Gastrocnemius medialis (tissue), 4 donors: ENCODE measurements around the gene BCDIN3D. TPM values are rescaled to one million over a fixed set of nuclear protein-coding genes. Genes with fewer than 3 reads are reported as not detected.
"Not testable (repeated sequence)": the region's sequence is repeated elsewhere in the genome, so short reads cannot be mapped to it uniquely, and the experiment has no call there.

Source experiments
- ATAC-seq, 2 donors: fragments of 150-250 bp; one replicate each; pipeline ENCODE4 v1.9.1; 2016
- DNase-seq, 2 donors: peaks; one replicate each; pipeline ENCODE4 v3.0.0-alpha.2; 2019
- H3K27ac ChIP-seq, 4 donors: fragments of 200-600 bp; sonication (generic); 1 replicate in 1 of 4; 2 replicates in 3 of 4; pipeline ENCODE4 v1.5.1; 2016 to 2018; ENCODE audit warnings: mild to moderate bottlenecking in 2 of 4, moderate library complexity in 1 of 4
- H3K27me3 ChIP-seq, 3 donors: fragments of 200-600 bp; sonication (generic) in 2 of 3; 1 replicate in 1 of 3; 2 replicates in 2 of 3; pipeline versions ENCODE4 v1.5.1 to v1.6.0; 2016 to 2019; ENCODE audit warnings: mild to moderate bottlenecking in 1 of 3, moderate library complexity in 1 of 3
- H3K36me3 ChIP-seq, 2 donors: fragments of 200-600 bp; sonication (generic) in 1 of 2; one replicate each; pipeline ENCODE4 v1.5.1; 2017 to 2018
- H3K4me1 ChIP-seq, 2 donors: fragments of 200-600 bp; sonication (generic) in 1 of 2; one replicate each; pipeline ENCODE4 v1.5.1; 2016 to 2017; ENCODE audit warnings: mild to moderate bottlenecking in 2 of 2
- H3K4me3 ChIP-seq, 4 donors: fragments of 200-600 bp; sonication (generic) in 3 of 4; 1 replicate in 1 of 4; 2 replicates in 3 of 4; pipeline ENCODE4 v1.5.1; 2016 to 2019; ENCODE audit warnings: mild to moderate bottlenecking in 2 of 4
- H3K9me3 ChIP-seq, 3 donors: fragments of 200-600 bp; sonication (generic) in 2 of 3; 1 replicate in 1 of 3; 2 replicates in 2 of 3; pipeline ENCODE4 v1.5.1; 2016 to 2019
- CTCF ChIP-seq, 5 experiments: fragments of 450-650 bp in 3 of 5; fragments of 200-600 bp in 2 of 5; sonication (generic) in 2 of 5; IDR thresholded peaks in 4 of 5; conservative IDR thresholded peaks in 1 of 5; 1 replicate in 4 of 5; 2 replicates in 1 of 5; pipeline ENCODE4 v1.5.1; 2016 to 2019; ENCODE audit warnings: antibody characterized with exemption in 5 of 5, mild to moderate bottlenecking in 3 of 5, moderate library complexity in 3 of 5
- POLR2A ChIP-seq, 2 donors: fragments of 450-650 bp; IDR thresholded peaks; one replicate each; pipeline ENCODE4 v1.6.1; 2017; ENCODE audit warnings: antibody characterized with exemption in 2 of 2, mild to moderate bottlenecking in 2 of 2, moderate library complexity in 2 of 2
- in situ Hi-C, 4 donors: fragments of 200-750 bp; cut with MboI; loops; one replicate each; pipeline versions ENCODE4 v1.15.0 to v1.8.0; 2017; ENCODE audit warnings: low sequenced_read_pairs in 4 of 4
- intact Hi-C: fragments of 100-400 bp; cut with DNase I; formaldehyde crosslinking; loops from one replicate; pipeline ENCODE4 v1.15.1; 2023; ENCODE audit warnings: low total_unique reads
- total RNA-seq, 4 donors: library from RNA; depleted of rRNA; stranded (reverse); fragments of >200 nt; gene quantifications; one replicate each; pipeline versions ENCODE4 v1.1.0 to v1.2.3, GENCODE V29; 2016

The BCDIN3D gene
- total RNA-seq, 4 donors from 2014 or later, result 1.2 to 2.7 (median 2.3) TPM

DNA sequence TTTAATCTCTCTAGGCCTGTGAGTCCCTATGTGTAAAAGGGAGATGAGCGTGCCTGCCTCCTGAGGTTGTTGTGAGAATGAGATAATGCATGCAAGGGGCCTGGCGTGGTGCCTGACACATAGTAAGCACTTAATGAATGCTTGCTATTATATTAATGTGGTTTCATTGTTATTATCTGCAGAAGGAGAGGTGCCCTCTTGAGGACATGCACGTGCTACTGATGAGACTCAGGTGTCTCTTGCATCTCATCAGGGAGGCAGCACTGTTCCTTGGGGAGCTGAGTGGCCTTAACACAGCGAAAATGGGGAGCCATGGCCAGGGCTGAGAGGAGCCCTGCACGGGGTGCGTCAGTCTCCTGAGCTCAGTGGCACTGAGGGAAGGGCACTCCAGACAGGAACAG is 29.9 kb upstream of the BCDIN3D start:
- Histone ChIP-seq H3K36me3 (no peaks in the 10 kb centered on the region), H3K27ac (no peak overlapping the region), H3K27me3 (no peaks in the 10 kb centered on the region), H3K9me3 (no peaks in the 10 kb centered on the region), H3K4me1 (peaks cover 7 to 13% of the 10 kb centered on the region in 2 donors), H3K4me3 (no peak overlapping the region)
- intact Hi-C loops (no loop called here), in situ Hi-C loops (no loop called here)
- no peak for ATAC-seq
- no peak for DNase-seq
- TF ChIP-seq CTCF (IDR thresholded peaks at IDR 0.05 in 4 of 5, conservative IDR thresholded peaks at IDR 0.05 in 1 of 5), result no peak
- TF ChIP-seq POLR2A (IDR thresholded peaks at IDR 0.05), result no peak

- Histone ChIP-seq H3K4me3 (no peak overlapping the region), H3K36me3 (no peaks in the 10 kb centered on the region), H3K9me3 (no peaks in the 10 kb centered on the region), H3K4me1 (peaks cover 10 to 17% of the 10 kb centered on the region in 2 donors), H3K27ac (no peak overlapping the region), H3K27me3 (no peaks in the 10 kb centered on the region)
- intact Hi-C loops, result no loop called here
- no peak for DNase-seq
- TF ChIP-seq POLR2A (IDR thresholded peaks at IDR 0.05) (no peak), CTCF (IDR thresholded peaks at IDR 0.05 in 4 of 5, conservative IDR thresholded peaks at IDR 0.05 in 1 of 5) (no peak)
- no peak for ATAC-seq
- in situ Hi-C loops, result no loop called here
Observed at GRCh38 chr12:49872381-49872780, 29.5 kb upstream of the BCDIN3D start.

- DNase-seq, intact Hi-C loops, H3K4me3 ChIP-seq, H3K9me3 ChIP-seq, in situ Hi-C loops, H3K27ac ChIP-seq, ATAC-seq, H3K27me3 ChIP-seq, H3K36me3 ChIP-seq: not testable (repeated sequence)
- H3K4me1 ChIP-seq, result peaks cover 10 to 19% of the 10 kb centered on the region in 2 donors
Observed at GRCh38 chr12:49871811-49872251, 28.9 kb upstream of the BCDIN3D start.

GRCh38 chr12:49871263-49871561 is 28.3 kb upstream of the BCDIN3D start:
- Histone ChIP-seq H3K9me3 (no peaks in the 10 kb centered on the region), H3K4me1 (peaks cover 10 to 19% of the 10 kb centered on the region in 2 donors), H3K27me3 (no peaks in the 10 kb centered on the region), H3K4me3 (no peak overlapping the region), H3K36me3 (no peaks in the 10 kb centered on the region), H3K27ac (no peak overlapping the region)
- DNase-seq (no peak), ATAC-seq (no peak)
- no peak for TF ChIP-seq POLR2A (IDR thresholded peaks at IDR 0.05)
- TF ChIP-seq CTCF (IDR thresholded peaks at IDR 0.05 in 4 of 5, conservative IDR thresholded peaks at IDR 0.05 in 1 of 5), result no peak
- in situ Hi-C loops (no loop called here), intact Hi-C loops (no loop called here)

GRCh38 chr12:49870501-49871262 is 27.8 kb upstream of the BCDIN3D start:
- no peak for DNase-seq

More at GRCh38 chr12:49870501-49871262, 27.8 kb upstream of the BCDIN3D start:
- no peaks in the 10 kb centered on the region for H3K36me3 ChIP-seq
- no peak for TF ChIP-seq CTCF (IDR thresholded peaks at IDR 0.05 in 4 of 5, conservative IDR thresholded peaks at IDR 0.05 in 1 of 5)
- TF ChIP-seq POLR2A (IDR thresholded peaks at IDR 0.05), result no peak
- intact Hi-C loops (no loop called here), in situ Hi-C loops (no loop called here)
- ATAC-seq, result no peak
- H3K9me3 ChIP-seq, result no peaks in the 10 kb centered on the region
- peaks cover 10 to 19% of the 10 kb centered on the region in 2 donors for H3K4me1 ChIP-seq
- H3K27ac ChIP-seq, result no peak overlapping the region
- no peak overlapping the region for H3K4me3 ChIP-seq
- no peaks in the 10 kb centered on the region for H3K27me3 ChIP-seq
